ENCODE data around the gene GP1BA. TPM values are rescaled to one million over a fixed set of nuclear protein-coding genes. Genes with fewer than 3 reads are reported as not detected.

Gene GP1BA
- total RNA-seq, 1 donor from 2014 or later: not detected

GRCh38 chr17:4896332-4897197 lies 35.5 kb upstream of the GP1BA start:
- Histone ChIP-seq H3K36me3 (ENCODE audit: control insufficient read depth, insufficient read depth, low read length) (no peaks in the 10 kb centered on the region), H3K27me3 (ENCODE audit: control insufficient read depth, insufficient read depth, low read length) (peaks cover 26% of the 10 kb centered on the region), H3K4me3 (ENCODE audit: low read depth, low read length) (no peak overlapping the region)

DNA sequence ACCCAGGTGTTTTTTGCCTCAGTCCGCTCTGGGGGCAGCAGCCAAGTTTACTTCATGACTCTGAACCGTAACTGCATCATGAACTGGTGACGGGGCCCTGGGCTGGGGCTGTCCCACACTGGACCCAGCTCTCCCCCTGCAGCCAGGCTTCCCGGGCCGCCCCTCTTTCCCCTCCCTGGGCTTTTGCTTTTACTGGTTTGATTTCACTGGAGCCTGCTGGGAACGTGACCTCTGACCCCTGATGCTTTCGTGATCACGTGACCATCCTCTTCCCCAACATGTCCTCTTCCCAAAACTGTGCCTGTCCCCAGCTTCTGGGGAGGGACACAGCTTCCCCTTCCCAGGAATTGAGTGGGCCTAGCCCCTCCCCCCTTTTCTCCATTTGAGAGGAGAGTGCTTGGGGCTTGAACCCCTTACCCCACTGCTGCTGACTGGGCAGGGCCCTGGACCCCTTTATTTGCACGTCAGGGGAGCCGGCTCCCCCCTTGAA lies 34.8 kb upstream of the GP1BA start:
- Histone ChIP-seq H3K27me3 (ENCODE audit: control insufficient read depth, insufficient read depth, low read length) (peaks cover 26% of the 10 kb centered on the region), H3K4me3 (ENCODE audit: low read depth, low read length) (no peak overlapping the region), H3K36me3 (ENCODE audit: control insufficient read depth, insufficient read depth, low read length) (no peaks in the 10 kb centered on the region)
- no peak for TF ChIP-seq CTCF (IDR thresholded peaks at IDR 0.05; ENCODE audit: insufficient read depth, low read length, poor library complexity, severe bottlenecking)
- no peak for DNase-seq (ENCODE audit: low read depth)

More at GRCh38 chr17:4896332-4897197, 35.5 kb upstream of the GP1BA start:
- no peak for TF ChIP-seq CTCF (IDR thresholded peaks at IDR 0.05; ENCODE audit: insufficient read depth, low read length, poor library complexity, severe bottlenecking)
- DNase-seq (ENCODE audit: low read depth): no peak

DNA sequence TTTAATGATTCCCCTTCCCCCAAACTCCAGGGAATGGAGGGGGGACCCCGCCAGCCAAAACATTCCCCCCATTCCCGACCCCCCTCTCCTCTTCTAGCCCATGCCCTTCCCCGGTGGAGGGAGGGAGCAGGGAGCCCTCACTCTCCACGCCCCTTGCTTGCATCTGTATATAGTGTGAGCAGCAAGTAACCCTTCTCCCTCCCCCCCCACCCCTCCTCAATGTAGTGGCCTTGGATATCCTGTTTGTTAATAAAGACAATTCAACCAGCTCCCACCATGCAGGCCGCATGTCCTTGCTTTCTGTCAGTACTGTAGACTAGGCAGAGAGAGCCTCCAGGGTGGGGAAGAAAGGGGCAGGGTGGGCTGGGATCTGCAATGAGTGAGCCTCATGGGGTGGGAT lies 34.3 kb upstream of the GP1BA start:
- H3K27me3 ChIP-seq (ENCODE audit: control insufficient read depth, insufficient read depth, low read length): peaks cover 26% of the 10 kb centered on the region
- TF ChIP-seq CTCF (IDR thresholded peaks at IDR 0.05; ENCODE audit: insufficient read depth, low read length, poor library complexity, severe bottlenecking): no peak

GRCh38 chr17:4898351-4898750 lies 33.7 kb upstream of the GP1BA start:
- Histone ChIP-seq H3K27me3 (ENCODE audit: control insufficient read depth, insufficient read depth, low read length) (peaks cover 26% of the 10 kb centered on the region), H3K36me3 (ENCODE audit: control insufficient read depth, insufficient read depth, low read length) (no peaks in the 10 kb centered on the region), H3K4me3 (ENCODE audit: low read depth, low read length) (no peak overlapping the region)
- no peak for DNase-seq (ENCODE audit: low read depth)
- no peak for TF ChIP-seq CTCF (IDR thresholded peaks at IDR 0.05; ENCODE audit: insufficient read depth, low read length, poor library complexity, severe bottlenecking)

More for the DNA sequence above, 34.3 kb upstream of the GP1BA start:
- Histone ChIP-seq H3K36me3 (ENCODE audit: control insufficient read depth, insufficient read depth, low read length) (no peaks in the 10 kb centered on the region), H3K4me3 (ENCODE audit: low read depth, low read length) (no peak overlapping the region)
- no peak for DNase-seq (ENCODE audit: low read depth)

GRCh38 chr17:4898927-4899326 lies 33.1 kb upstream of the GP1BA start:
- no peaks in the 10 kb centered on the region for H3K36me3 ChIP-seq (ENCODE audit: control insufficient read depth, insufficient read depth, low read length)
- no peak for TF ChIP-seq CTCF (IDR thresholded peaks at IDR 0.05; ENCODE audit: insufficient read depth, low read length, poor library complexity, severe bottlenecking)
- H3K27me3 ChIP-seq (ENCODE audit: control insufficient read depth, insufficient read depth, low read length): peaks cover 26% of the 10 kb centered on the region
- H3K4me3 ChIP-seq (ENCODE audit: low read depth, low read length): peak overlapping the region; percentile 48
- no peak for DNase-seq (ENCODE audit: low read depth)

All from kidney epithelial cell (primary cell).